GM21786 (cell line): Measurements from ENCODE around the gene MTCL3.

Experiments used
- ATAC-seq: cut with Tn5 transposase; IDR thresholded peaks from one replicate; pipeline ENCODE4 v1.9.1; 2021; ENCODE audit not compliant: unreplicated experiment

The MTCL3 gene

GRCh38 chr6:127475135-127475822 is 43.9 kb downstream of the MTCL3 start:
- no peak for ATAC-seq

- peak; percentile 85 for ATAC-seq
These were observed 47.5 kb downstream of the MTCL3 start for GRCh38 chr6:127471379-127472255.

GRCh38 chr6:127468936-127469335 is 50.2 kb downstream of the MTCL3 start:
- ATAC-seq, result no peak

- ATAC-seq, result no peak
These were observed 52.7 kb downstream of the MTCL3 start for GRCh38 chr6:127466416-127466815.

GRCh38 chr6:127464881-127465459 is 54.2 kb downstream of the MTCL3 start:
- peak; percentile 86 for ATAC-seq

GRCh38 chr6:127464161-127464880 is 54.8 kb downstream of the MTCL3 start:
- no peak for ATAC-seq

- no peak for ATAC-seq
These were observed 56.1 kb downstream of the MTCL3 start for GRCh38 chr6:127463056-127463455.

GRCh38 chr6:127462376-127462775 is 56.8 kb downstream of the MTCL3 start:
- no peak for ATAC-seq

- no peak for ATAC-seq
These were observed 58.7 kb downstream of the MTCL3 start for GRCh38 chr6:127460465-127460864.

- ATAC-seq, result no peak
These were observed 59.9 kb downstream of the MTCL3 start, which contains the start of gene KIAA0408 for GRCh38 chr6:127459231-127459641. KIAA0408 (minus strand) TSS chr6:127459389; CDS start chr6:127453981, 5,408 bp downstream.

- ATAC-seq, result no peak
These were observed 60.3 kb downstream of the MTCL3 start for GRCh38 chr6:127458817-127459216.

- ATAC-seq, result no peak
These were observed 60.9 kb downstream of the MTCL3 start for GRCh38 chr6:127458222-127458621.

GRCh38 chr6:127457456-127458064 is 61.6 kb downstream of the MTCL3 start:
- no peak for ATAC-seq

GRCh38 chr6:127456465-127456864 is 62.7 kb downstream of the MTCL3 start:
- ATAC-seq, result no peak

- no peak for ATAC-seq
These were observed 65.1 kb downstream of the MTCL3 start for GRCh38 chr6:127453845-127454619.

- no peak for ATAC-seq
These were observed 66.3 kb downstream of the MTCL3 start for GRCh38 chr6:127452803-127453202.

GRCh38 chr6:127451388-127451787 is 67.7 kb downstream of the MTCL3 start:
- ATAC-seq, result no peak

GRCh38 chr6:127447780-127448179 is 71.4 kb downstream of the MTCL3 start:
- ATAC-seq, result no peak

- ATAC-seq, result no peak
These were observed 72.8 kb downstream of the MTCL3 start for GRCh38 chr6:127446356-127446755.

- no peak for ATAC-seq
These were observed 77.3 kb downstream of the MTCL3 start for GRCh38 chr6:127441881-127442280.
